HepG2 (cell line): ENCODE measurements around the gene TMEM87B. TPM values are rescaled to one million over a fixed set of nuclear protein-coding genes. Genes with fewer than 3 reads are reported as not detected.

ENCODE experiments used
- ATF3 ChIP-seq: sonication (generic); formaldehyde crosslinking; IDR thresholded peaks from 2 replicates; pipeline ENCODE4 v1.4.0; 2020; ENCODE audit warnings: missing genetic modification reagents
- ATF7-NPFF ChIP-seq: sonication (generic); formaldehyde crosslinking; IDR thresholded peaks from 2 replicates; pipeline ENCODE4 v1.8.1; 2023; ENCODE audit warnings: mild to moderate bottlenecking, low read depth, missing genetic modification reagents, moderate library complexity
- BORCS8-MEF2B ChIP-seq: sonication (generic); formaldehyde crosslinking; IDR thresholded peaks from 2 replicates; pipeline ENCODE4 v1.8.0; 2022; ENCODE audit warnings: mild to moderate bottlenecking, missing genetic modification reagents
- EZH2 ChIP-seq: conservative IDR thresholded peaks from 2 replicates; pipeline ENCODE4 v1.6.1; 2012; ENCODE audit warnings: mild to moderate bottlenecking, low read depth, low read length, moderate library complexity
- GATAD2A ChIP-seq: IDR thresholded peaks from 2 replicates; pipeline ENCODE4 v1.6.1; 2016
- MED8 ChIP-seq: sonication (generic); formaldehyde crosslinking; IDR thresholded peaks from 2 replicates; pipeline ENCODE4 v1.8.1; 2023; ENCODE audit warnings: mild to moderate bottlenecking, missing genetic modification reagents; ENCODE audit not compliant: insufficient replicate concordance
- NR2F2 ChIP-seq: IDR thresholded peaks from 2 replicates; pipeline ENCODE4 v1.6.1; 2012; ENCODE audit warnings: low read depth, inconsistent platforms, borderline replicate concordance
- PHF20 ChIP-seq: sonication (generic); formaldehyde crosslinking; IDR thresholded peaks from 2 replicates; pipeline ENCODE4 v1.5.0; 2020; ENCODE audit warnings: mild to moderate bottlenecking, missing genetic modification reagents
- PHF21A ChIP-seq: sonication (generic); formaldehyde crosslinking; IDR thresholded peaks from 2 replicates; pipeline ENCODE4 v1.5.0; 2020; ENCODE audit warnings: mild to moderate bottlenecking, missing genetic modification reagents
- PRDM4 ChIP-seq: sonication (generic); formaldehyde crosslinking; IDR thresholded peaks from 2 replicates; pipeline ENCODE4 v1.9.0; 2021; ENCODE audit warnings: missing genetic modification reagents, borderline replicate concordance
- SIN3B ChIP-seq: fragments of 150-350 bp; IDR thresholded peaks from 2 replicates; pipeline ENCODE4 v1.6.1; 2014; ENCODE audit warnings: low read length
- SOX13 ChIP-seq, 3 experiments: fragments of 450-650 bp in 1 of 3; sonication (generic) in 1 of 3; formaldehyde crosslinking in 1 of 3; IDR thresholded peaks in 2 of 3; conservative IDR thresholded peaks in 1 of 3; 2 replicates each; pipeline versions ENCODE4 v1.5.0 to v1.6.1; 2016 to 2020; ENCODE audit warnings: antibody characterized with exemption in 1 of 3, mild to moderate bottlenecking in 1 of 3, missing compliant biosample characterization in 1 of 3, missing genetic modification reagents in 1 of 3, moderate library complexity in 1 of 3
- TP53 ChIP-seq: sonication (generic); formaldehyde crosslinking; conservative IDR thresholded peaks from 2 replicates; pipeline ENCODE4 v1.4.0; 2020; ENCODE audit warnings: missing genetic modification reagents
- ZNF234 ChIP-seq: sonication (generic); formaldehyde crosslinking; conservative IDR thresholded peaks from 2 replicates; pipeline ENCODE4 v1.5.1; 2020; ENCODE audit warnings: mild to moderate bottlenecking, missing genetic modification reagents
- ZNF598 ChIP-seq: sonication (generic); formaldehyde crosslinking; IDR thresholded peaks from 2 replicates; pipeline ENCODE4 v1.5.1; 2020; ENCODE audit warnings: mild to moderate bottlenecking, missing genetic modification reagents, borderline replicate concordance
- polyA plus RNA-seq, 8 experiments: library from polyadenylated mRNA; depleted of rRNA in 3 of 8; stranded (reverse) in 7 of 8; unstranded in 1 of 8; fragments of >200 nt; fragmentation: Illumina TruSeq in 4 of 8; extraction: Trizol in 4 of 8; gene quantifications; 2 replicates each; pipeline versions ENCODE4 v1.2.1 to v1.2.3, GENCODE V29; 2011 to 2016; ENCODE audit warnings: low read depth in 4 of 8, missing spikeins in 1 of 8, mixed read lengths in 1 of 8; ENCODE audit not compliant: insufficient read depth in 1 of 8
- total RNA-seq, 5 experiments: library from RNA; depleted of rRNA; stranded (reverse); fragments of >200 nt; fragmentation: Illumina TruSeq; extraction: Trizol; gene quantifications; 2 replicates each; pipeline ENCODE4 v1.2.3, GENCODE V29; 2016; ENCODE audit warnings: low read depth in 1 of 5
- TF ChIP-seq, protein P1 (sequence below): sonication (generic); formaldehyde crosslinking; IDR thresholded peaks from 2 replicates; pipeline ENCODE4 v1.5.0; 2020; ENCODE audit warnings: mild to moderate bottlenecking, missing genetic modification reagents, borderline replicate concordance
- TF ChIP-seq, protein P2 (sequence below): sonication (generic); formaldehyde crosslinking; IDR thresholded peaks from 2 replicates; pipeline ENCODE4 v1.4.0; 2020; ENCODE audit warnings: missing genetic modification reagents

Gene TMEM87B
- total and polyA plus RNA-seq, 2 of the 13 experiments (the other 11 are each of a cell fraction or from before 2014, with no cell fraction given): 15.1 to 16.2 TPM

GRCh38 chr2:112084689-112085374 lies 29.8 kb downstream of the TMEM87B start (continued):
- TF ChIP-seq GATAD2A (CRISPR knock-in tag) (peak; percentile 43; the same call in 1 of the 2 replicates), EZH2 (no peak), MED8 (CRISPR knock-in tag) (no peak), ATF7-NPFF (CRISPR knock-in tag) (no peak), SIN3B (no peak), SOX13 (IDR thresholded peaks at IDR 0.05) (peak; percentile 75; the same call in 1 of the 2 replicates), SOX13 (CRISPR knock-in tag; conservative IDR thresholded peaks at IDR 0.05 in 1 of 2, IDR thresholded peaks at IDR 0.05 in 1 of 2) (peak in 1 of 2 experiments; percentile 86; a peak in 2 of 4 replicates), ZNF598 (CRISPR knock-in tag) (no peak), PHF21A (no peak), ATF3 (no peak), ZNF234 (no peak), NR2F2 (no peak), PRDM4 (no peak), BORCS8-MEF2B (CRISPR knock-in tag) (no peak), PHF20 (CRISPR knock-in tag) (no peak), TP53 (CRISPR knock-in tag) (no peak)
- TF ChIP-seq, protein P1, sequence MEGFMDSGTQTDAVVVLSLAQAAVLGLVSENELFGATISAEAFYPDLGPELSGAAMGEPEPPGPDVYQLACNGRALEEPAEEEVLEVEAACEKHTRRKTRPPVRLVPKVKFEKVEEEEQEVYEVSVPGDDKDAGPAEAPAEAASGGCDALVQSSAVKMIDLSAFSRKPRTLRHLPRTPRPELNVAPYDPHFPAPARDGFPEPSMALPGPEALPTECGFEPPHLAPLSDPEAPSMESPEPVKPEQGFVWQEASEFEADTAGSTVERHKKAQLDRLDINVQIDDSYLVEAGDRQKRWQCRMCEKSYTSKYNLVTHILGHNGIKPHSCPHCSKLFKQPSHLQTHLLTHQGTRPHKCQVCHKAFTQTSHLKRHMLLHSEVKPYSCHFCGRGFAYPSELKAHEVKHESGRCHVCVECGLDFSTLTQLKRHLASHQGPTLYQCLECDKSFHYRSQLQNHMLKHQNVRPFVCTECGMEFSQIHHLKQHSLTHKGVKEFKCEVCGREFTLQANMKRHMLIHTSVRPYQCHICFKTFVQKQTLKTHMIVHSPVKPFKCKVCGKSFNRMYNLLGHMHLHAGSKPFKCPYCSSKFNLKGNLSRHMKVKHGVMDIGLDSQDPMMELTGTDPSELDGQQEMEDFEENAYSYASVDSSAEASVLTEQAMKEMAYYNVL (CRISPR knock-in tag): no peak
- TF ChIP-seq, protein P2, sequence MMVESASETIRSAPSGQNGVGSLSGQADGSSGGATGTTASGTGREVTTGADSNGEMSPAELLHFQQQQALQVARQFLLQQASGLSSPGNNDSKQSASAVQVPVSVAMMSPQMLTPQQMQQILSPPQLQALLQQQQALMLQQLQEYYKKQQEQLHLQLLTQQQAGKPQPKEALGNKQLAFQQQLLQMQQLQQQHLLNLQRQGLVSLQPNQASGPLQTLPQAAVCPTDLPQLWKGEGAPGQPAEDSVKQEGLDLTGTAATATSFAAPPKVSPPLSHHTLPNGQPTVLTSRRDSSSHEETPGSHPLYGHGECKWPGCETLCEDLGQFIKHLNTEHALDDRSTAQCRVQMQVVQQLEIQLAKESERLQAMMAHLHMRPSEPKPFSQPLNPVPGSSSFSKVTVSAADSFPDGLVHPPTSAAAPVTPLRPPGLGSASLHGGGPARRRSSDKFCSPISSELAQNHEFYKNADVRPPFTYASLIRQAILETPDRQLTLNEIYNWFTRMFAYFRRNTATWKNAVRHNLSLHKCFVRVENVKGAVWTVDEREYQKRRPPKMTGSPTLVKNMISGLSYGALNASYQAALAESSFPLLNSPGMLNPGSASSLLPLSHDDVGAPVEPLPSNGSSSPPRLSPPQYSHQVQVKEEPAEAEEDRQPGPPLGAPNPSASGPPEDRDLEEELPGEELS (CRISPR knock-in tag): 0 out of 2 replicates have a peak, but pooled peaks have one; percentile 21
